MM.1S (cell line): Measurements from ENCODE around the gene PLXND1.

ENCODE experiments used
- DNase-seq: peaks from one replicate; pipeline ENCODE4 v3.0.0-alpha.2; 2015
- H2AFZ ChIP-seq: fragments of 300-600 bp; sonication (generic); 2 replicates; pipeline ENCODE4 v1.6.0; 2016; ENCODE audit warnings: antibody characterized with exemption, low read length
- H3F3A ChIP-seq: fragments of 300-600 bp; sonication (generic); 2 replicates; pipeline ENCODE4 v1.6.1; 2016; ENCODE audit warnings: mild to moderate bottlenecking, antibody characterized with exemption, low read length, moderate library complexity, mixed read lengths; ENCODE audit not compliant: insufficient read depth
- H3K27ac ChIP-seq: fragments of 300-600 bp; sonication (generic); 2 replicates; pipeline ENCODE4 v1.5.1; 2016; ENCODE audit warnings: mild to moderate bottlenecking, low read length
- H3K27me3 ChIP-seq: fragments of 300-600 bp; sonication (generic); replicated peaks from 2 replicates; pipeline ENCODE4 v1.6.0; 2016; ENCODE audit warnings: low read length; ENCODE audit not compliant: insufficient read depth
- H3K36me3 ChIP-seq: fragments of 300-600 bp; sonication (generic); replicated peaks from 2 replicates; pipeline ENCODE4 v1.6.1; 2016; ENCODE audit warnings: mild to moderate bottlenecking, low read length, mixed read lengths; ENCODE audit not compliant: insufficient read depth
- H3K4me1 ChIP-seq: fragments of 300-600 bp; sonication (generic); 2 replicates; pipeline ENCODE4 v1.6.1; 2016; ENCODE audit warnings: low read length, mixed read lengths
- H3K4me2 ChIP-seq: fragments of 300-600 bp; sonication (generic); 2 replicates; pipeline ENCODE4 v1.6.0; 2016; ENCODE audit warnings: low read depth, low read length
- H3K4me3 ChIP-seq: fragments of 300-600 bp; sonication (generic); 2 replicates; pipeline ENCODE4 v1.5.1; 2016; ENCODE audit warnings: low read length, mixed read lengths
- H3K79me2 ChIP-seq: fragments of 300-600 bp; sonication (generic); 2 replicates; pipeline ENCODE4 v1.6.1; 2016; ENCODE audit warnings: mixed run types, low read length, mixed read lengths
- H3K9ac ChIP-seq: fragments of 300-600 bp; sonication (generic); 2 replicates; pipeline ENCODE4 v1.6.1; 2016; ENCODE audit warnings: low read length, mixed read lengths
- H3K9me2 ChIP-seq: fragments of 300-600 bp; sonication (generic); replicated peaks from 2 replicates; pipeline ENCODE4 v1.6.1; 2016; ENCODE audit warnings: mild to moderate bottlenecking, low read length, mixed read lengths; ENCODE audit not compliant: insufficient read depth
- H3K9me3 ChIP-seq: fragments of 300-600 bp; sonication (generic); replicated peaks from 2 replicates; pipeline ENCODE4 v1.6.1; 2016; ENCODE audit warnings: mild to moderate bottlenecking, low read length, mixed read lengths; ENCODE audit not compliant: insufficient read depth
- H4K20me1 ChIP-seq: fragments of 300-600 bp; sonication (generic); 2 replicates; pipeline ENCODE4 v1.6.1; 2016; ENCODE audit warnings: mild to moderate bottlenecking, low read length, moderate library complexity, mixed read lengths; ENCODE audit not compliant: insufficient read depth
- CTCF ChIP-seq: fragments of 300-600 bp; sonication (generic); IDR thresholded peaks from 2 replicates; pipeline ENCODE4 v1.5.1; 2016; ENCODE audit warnings: antibody characterized with exemption, low read length, mixed read lengths
- EZH2 ChIP-seq: fragments of 300-600 bp; sonication (generic); optimal IDR thresholded peaks from 2 replicates; pipeline ENCODE3; 2017; ENCODE audit warnings: low read depth, mild to moderate bottlenecking, antibody characterized with exemption, low read length, mixed read lengths
- EZH2phosphoT487 ChIP-seq: fragments of 300-600 bp; sonication (generic); IDR thresholded peaks from 2 replicates; pipeline ENCODE4 v1.6.1; 2018; ENCODE audit warnings: antibody characterized with exemption, low read length

PLXND1 gene

GRCh38 chr3:129638481-129638880 lies 32.0 kb upstream of the PLXND1 start:
- Histone ChIP-seq H3K27ac (no peak overlapping the region), H3K9ac (no peak overlapping the region), H3F3A (no peaks in the 10 kb centered on the region), H3K4me2 (no peak overlapping the region), H3K79me2 (no peaks in the 10 kb centered on the region), H3K9me2 (no peaks in the 10 kb centered on the region), H3K4me3 (no peak overlapping the region), H3K9me3 (no peaks in the 10 kb centered on the region), H3K27me3 (no peaks in the 10 kb centered on the region), H2AFZ (no peak overlapping the region), H4K20me1 (no peaks in the 10 kb centered on the region), H3K36me3 (no peaks in the 10 kb centered on the region), H3K4me1 (no peaks in the 10 kb centered on the region)
- TF ChIP-seq EZH2phosphoT487 (no peak), EZH2 (no peak), CTCF (no peak)
- DNase-seq: no peak

GRCh38 chr3:129636082-129636481 lies 29.6 kb upstream of the PLXND1 start:
- Histone ChIP-seq H3K4me1 (no peaks in the 10 kb centered on the region), H3K27ac (no peak overlapping the region), H3K4me2 (no peak overlapping the region), H3K27me3 (no peaks in the 10 kb centered on the region), H4K20me1 (no peaks in the 10 kb centered on the region), H3K9me3 (no peaks in the 10 kb centered on the region), H3K36me3 (no peaks in the 10 kb centered on the region), H2AFZ (no peak overlapping the region), H3K4me3 (no peak overlapping the region), H3K9ac (no peak overlapping the region), H3F3A (no peaks in the 10 kb centered on the region), H3K9me2 (no peaks in the 10 kb centered on the region), H3K79me2 (no peaks in the 10 kb centered on the region)
- TF ChIP-seq CTCF (no peak), EZH2 (no peak), EZH2phosphoT487 (no peak)
- DNase-seq: no peak

GRCh38 chr3:129635656-129636055 lies 29.2 kb upstream of the PLXND1 start:
- TF ChIP-seq EZH2phosphoT487 (no peak), CTCF (no peak), EZH2 (no peak)
- Histone ChIP-seq H3K4me2 (no peak overlapping the region), H3K79me2 (no peaks in the 10 kb centered on the region), H3K9me2 (no peaks in the 10 kb centered on the region), H3K4me1 (no peaks in the 10 kb centered on the region), H2AFZ (no peak overlapping the region), H3K4me3 (no peak overlapping the region), H3K27me3 (no peaks in the 10 kb centered on the region), H3K9ac (no peak overlapping the region), H3F3A (no peaks in the 10 kb centered on the region), H3K36me3 (no peaks in the 10 kb centered on the region), H3K27ac (no peak overlapping the region), H4K20me1 (no peaks in the 10 kb centered on the region), H3K9me3 (no peaks in the 10 kb centered on the region)
- DNase-seq: no peak
